GM19467 (cell line): ENCODE data around the gene COX7A1.
"Not testable (repeated sequence)": the region's sequence is repeated elsewhere in the genome, so short reads cannot be mapped to it uniquely, and the experiment has no call there.

Experiments used
- ATAC-seq: cut with Tn5 transposase; IDR thresholded peaks from one replicate; pipeline ENCODE4 v1.9.1; 2021; ENCODE audit warnings: mild to moderate bottlenecking, moderate library complexity; ENCODE audit not compliant: unreplicated experiment

COX7A1 gene

DNA sequence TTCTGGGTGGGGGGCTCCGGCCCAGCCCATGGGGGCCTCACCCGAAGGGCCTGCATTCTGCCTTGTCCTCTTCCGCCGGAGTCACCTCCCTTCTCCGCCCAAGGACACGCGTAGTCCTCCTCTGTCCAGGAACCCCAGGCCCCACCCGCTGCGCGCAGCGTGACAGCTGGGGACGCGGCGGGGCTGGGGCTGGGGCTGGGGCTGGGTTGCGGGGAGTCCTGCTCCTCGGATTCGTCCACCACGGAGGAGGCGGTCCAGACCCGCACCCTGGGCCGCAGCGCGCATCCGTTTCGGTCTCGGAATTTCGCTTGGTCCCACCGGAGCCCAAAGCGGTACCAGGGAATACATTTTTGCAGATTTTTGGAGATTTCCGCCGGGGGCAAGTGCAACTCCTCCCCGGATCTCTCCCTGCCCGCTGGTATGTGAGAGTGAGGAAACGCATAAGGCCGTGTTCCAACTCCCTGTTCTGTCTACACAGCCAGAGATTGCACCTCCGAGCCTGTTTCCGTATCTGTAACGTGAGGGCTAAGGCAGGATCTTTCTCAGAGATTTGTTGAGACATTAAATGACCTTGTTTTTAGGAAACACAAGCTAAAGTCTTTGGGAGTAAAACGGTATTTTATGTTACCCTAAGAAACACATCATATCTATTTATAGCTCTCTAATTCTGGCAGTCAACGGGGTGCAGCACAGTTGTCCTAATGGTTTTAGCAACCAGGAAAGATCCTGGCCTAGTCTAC lies at the start of gene COX7A1:
COX7A1 (minus strand) TSS at position 96 of the 740 bp plus-strand sequence; CDS start at position 56, 40 bp downstream.
- ATAC-seq: no peak

- no peak for ATAC-seq
These were observed 49.4 kb upstream of the COX7A1 start for GRCh38 chr19:36201684-36202083.

DNA sequence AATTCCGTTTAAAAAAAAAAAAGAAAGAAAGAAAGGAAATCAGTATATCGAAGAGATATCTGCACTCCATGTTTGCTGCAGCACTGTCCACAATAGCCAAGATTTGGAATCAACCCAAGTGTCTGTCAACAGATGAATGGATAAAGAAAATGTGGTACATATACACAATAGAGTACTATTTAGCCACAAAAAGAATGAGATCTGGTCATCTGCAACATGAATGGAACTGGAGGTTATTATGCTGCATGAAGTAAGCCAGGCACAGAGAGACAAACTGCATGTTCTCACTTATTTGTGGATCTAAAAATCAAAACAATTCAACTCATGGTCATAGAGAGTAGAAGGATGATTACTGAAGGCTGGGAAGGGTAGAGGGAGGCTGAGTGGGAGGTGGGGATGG lies 45.9 kb upstream of the COX7A1 start:
- ATAC-seq: no peak

GRCh38 chr19:36196249-36196648 lies 44.0 kb upstream of the COX7A1 start:
- no peak for ATAC-seq

DNA sequence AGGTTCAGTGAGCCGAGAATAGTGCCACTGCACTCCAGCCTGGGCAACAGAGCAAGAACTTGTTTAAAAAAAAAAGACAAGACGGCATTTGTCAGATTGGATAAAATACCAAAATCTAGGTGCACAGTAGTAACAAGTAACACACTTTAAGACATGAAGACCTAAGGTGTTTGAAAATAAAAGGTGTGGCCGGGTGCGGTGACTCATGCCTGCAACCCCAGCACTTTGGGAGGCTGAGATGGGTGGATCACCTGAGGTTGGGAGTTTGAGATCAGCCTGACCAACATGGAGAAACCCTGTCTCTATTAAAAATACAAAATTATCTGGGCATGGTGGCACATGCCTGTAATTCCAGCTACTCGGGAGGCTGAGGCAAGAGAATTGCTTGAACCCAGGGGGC lies 34.5 kb upstream of the COX7A1 start:
- ATAC-seq: not testable (repeated sequence)

DNA sequence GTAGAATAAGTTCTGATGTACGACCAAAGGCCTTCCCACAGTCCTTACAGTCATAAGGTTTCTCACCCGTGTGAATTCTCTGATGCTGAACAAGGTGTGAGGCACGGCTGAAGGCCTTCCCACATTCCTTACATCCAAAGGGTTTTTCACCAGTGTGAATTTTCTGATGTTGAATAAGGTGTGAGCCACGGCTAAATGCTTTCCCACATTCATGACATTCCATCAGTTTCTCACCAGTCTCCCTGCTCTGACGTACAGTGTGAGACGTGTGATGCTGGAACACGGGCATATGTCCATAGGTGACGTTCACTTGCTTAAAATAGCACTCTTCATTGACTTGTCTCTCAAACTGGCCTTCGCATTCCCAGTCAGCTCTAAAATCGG lies 31.0 kb upstream of the COX7A1 start:
- ATAC-seq: no peak

DNA sequence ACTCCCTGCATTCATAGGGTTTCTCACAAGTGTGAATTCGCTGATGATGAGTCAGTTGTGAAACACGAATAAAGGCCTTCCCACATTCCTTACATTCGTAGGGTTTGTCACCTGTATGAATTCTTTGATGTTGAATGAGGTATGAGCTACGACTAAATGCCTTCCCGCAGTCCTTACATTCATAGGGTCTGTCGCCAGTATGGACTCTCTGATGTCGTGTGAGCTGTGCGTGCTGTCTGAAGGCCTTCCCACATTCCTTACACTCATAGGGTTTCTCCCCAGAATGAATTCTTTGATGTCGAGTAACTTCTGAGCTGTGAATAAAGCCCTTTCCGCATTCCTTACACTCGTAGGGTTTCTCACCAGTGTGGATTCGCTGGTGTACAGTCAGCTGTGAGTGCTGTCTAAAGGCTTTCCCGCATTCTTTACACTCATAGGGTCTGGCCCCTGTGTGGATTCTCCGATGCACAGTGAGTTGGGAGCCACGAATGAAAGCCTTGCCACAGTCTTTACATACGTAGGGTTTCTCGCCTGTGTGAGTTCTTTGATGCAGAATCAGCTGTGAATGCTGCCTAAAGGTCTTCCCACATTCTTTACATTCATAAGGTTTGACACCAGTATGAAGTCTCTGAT lies 30.5 kb upstream of the COX7A1 start:
- no peak for ATAC-seq

GRCh38 chr19:36179077-36179476 lies 26.8 kb upstream of the COX7A1 start:
- ATAC-seq: not testable (repeated sequence)

DNA sequence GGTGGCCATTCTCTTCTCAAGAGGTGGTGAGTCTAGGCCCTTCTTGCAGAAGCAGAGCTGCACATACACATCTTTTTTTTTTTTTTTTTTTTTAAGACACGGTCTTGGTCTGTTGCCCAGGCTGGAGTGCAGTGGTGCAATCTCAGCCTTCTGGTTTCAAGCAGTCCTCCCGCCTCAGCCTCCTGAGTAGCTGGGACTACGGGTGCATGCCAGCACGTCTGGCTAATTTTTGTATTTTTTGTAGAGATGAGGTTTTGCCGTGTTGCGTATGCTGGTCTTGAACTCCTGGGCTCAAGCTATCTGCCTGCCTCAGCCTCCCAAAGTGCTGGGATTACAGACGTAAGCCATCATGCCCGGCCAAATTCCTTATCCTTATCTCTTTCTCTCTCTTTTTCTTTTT lies 21.6 kb upstream of the COX7A1 start:
- not testable (repeated sequence) for ATAC-seq

DNA sequence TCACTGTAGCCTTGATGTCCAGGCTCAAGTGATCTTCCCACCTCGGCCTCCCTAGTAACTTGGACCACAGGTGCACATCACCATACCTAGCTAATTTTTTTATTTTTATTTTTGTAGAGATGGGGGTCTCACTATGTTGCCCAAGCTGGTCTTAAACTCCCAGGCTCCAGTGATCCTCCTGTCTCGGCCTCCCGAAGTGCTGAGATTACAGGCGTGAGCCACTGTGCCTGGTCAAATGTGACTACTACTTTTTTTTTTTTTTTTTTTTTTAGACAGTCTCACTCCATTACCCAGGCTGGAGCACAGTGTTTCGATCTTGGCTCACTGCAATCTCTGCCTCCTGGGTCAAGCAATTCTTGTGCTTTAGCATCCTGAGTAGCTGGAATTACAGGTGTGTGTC lies 20.6 kb upstream of the COX7A1 start:
- no peak for ATAC-seq

GRCh38 chr19:36169084-36169760 lies 17.0 kb upstream of the COX7A1 start:
- ATAC-seq: no peak

DNA sequence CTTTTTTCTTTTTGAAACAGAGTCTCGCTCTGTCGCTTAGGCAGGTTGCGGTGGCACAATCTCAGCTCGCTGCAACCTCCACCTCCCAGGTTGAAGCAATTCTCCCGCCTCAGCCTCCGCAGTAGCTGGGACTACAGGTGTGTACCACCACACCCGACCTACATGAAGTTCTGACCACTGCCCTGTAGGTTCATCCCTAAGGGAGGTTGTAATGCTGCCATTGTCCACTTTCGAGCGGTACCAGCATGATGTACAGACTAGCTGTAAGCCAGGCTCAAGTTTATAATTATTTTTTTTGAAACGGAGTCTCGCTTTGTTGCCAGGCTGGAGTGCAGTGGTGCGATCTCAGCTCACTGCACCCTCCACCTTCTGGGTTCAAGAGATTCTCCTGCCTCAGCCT lies 11.6 kb upstream of the COX7A1 start:
- ATAC-seq: no peak

GRCh38 chr19:36160821-36161596 lies 8.8 kb upstream of the COX7A1 start:
- no peak for ATAC-seq

GRCh38 chr19:36153126-36153525 lies 879 bp upstream of the COX7A1 start:
- no peak for ATAC-seq

- ATAC-seq: no peak
These were observed 262 bp downstream of the COX7A1 start for GRCh38 chr19:36152019-36152351.

DNA sequence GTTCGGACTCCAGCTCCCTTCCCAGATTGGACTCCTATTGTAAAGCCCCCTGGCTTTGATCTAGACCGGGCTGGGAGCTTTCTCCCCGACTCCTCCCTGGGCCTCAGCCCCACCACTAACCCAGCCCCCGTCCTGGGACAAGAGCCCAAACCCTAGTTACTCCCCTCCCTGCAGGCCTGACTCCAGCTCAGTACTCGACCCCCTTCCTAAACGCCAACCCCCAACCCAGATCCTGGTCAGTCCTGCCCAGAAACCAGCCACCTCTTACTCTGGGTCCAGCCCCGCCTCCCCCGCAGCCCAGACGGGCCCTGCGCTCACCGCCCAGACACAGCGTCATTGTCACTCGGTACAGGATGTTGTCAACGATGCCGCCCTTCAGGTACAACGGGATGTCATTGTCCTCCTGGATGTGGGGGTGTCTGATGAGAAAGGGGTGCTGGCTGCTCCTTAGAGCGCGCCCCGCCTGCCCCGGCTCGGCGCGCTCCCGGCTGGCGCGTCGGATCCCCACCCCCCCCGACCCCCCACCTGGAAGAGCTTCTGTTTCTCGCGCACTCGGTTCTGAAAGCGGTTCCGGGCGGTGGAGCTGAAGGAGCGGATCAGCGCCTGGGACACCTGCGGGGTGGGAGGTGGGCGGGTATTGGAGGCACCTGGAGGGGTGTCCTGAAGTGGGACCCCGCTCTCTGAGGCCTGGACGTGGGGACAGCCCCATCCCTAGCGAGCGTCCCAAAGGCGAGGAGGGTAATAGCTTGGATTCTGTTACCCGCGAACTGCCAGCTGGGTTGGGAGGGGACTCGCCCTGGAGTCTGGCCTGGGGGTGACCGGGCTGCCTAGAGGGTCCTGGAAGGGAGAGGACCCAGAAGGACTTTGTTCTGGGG lies 866 bp downstream of the COX7A1 start:
- no peak for ATAC-seq

DNA sequence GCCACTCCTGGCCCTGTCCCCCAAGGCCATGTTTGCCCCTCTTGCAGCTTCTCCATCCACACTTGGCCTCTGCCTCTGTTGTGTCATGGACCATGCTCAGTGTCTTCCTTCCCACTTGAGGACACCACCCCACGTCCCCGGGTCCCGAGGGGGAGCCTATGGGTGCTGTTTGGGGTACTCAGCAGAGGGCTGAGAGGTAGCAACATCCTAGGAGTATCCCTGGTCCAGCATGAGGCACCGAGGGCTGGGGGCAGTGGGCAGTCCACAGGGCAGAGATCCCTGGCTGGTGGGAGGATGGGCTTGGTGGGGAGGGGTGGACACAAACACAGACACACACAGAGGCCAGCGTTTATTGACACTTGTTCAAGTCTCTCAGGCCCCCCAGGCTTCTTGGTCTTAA lies 1.7 kb downstream of the COX7A1 start:
- ATAC-seq: no peak

DNA sequence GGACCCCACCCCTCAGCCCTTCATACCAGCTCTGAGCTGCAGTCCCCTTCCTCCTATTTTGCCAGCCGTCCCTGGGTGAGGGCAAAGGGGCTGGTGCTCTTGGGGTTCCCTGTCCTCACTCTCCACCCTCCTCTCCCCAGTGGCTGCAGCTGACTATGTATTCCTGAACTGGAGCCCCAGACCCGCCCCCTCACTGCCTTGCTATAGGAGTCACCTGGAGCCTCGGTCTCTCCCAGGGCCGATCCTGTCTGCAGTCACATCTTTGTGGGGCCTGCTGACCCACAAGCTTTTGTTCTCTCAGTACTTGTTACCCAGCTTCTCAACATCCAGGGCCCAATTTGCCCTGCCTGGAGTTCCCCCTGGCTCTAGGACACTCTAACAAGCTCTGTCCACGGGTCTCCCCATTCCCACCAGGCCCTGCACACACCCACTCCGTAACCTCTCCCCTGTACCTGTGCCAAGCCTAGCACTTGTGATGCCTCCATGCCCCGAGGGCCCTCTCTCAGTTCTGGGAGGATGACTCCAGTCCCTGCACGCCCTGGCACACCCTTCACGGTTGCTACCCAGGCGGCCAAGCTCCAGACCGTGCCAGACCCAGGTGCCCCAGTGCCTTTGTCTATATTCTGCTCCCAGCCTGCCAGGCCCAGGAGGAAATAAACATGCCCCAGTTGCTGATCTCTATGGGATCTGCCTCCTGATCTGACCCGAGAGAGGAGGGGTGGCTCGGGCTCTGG lies 2.4 kb downstream of the COX7A1 start:
- ATAC-seq: no peak

DNA sequence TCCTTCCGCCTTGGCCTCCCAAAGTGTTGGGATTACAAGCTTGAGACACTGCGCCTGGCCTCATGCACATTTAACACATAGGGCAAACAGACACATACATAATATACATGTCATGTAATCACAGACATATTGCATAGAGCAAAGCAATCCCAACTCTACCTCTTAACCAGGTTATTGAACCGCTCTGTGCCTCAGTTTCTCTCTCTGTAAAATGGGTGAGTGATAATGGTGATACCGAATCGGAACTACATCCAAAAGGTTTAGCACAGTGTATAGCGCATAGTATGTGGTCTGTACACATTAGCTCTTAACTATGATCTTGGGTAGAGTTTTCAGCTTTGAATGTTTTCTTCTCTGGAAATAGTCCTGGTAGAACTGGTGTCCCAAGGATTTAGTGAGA lies 7.6 kb downstream of the COX7A1 start:
- no peak for ATAC-seq

GRCh38 chr19:36142496-36142895 lies 9.8 kb downstream of the COX7A1 start:
- ATAC-seq: no peak
